A549 (cell line): Measurements from ENCODE around the gene PTPRD.

Source experiments
- BCL3 ChIP-seq: fragments of >200 bp; sonication (Bioruptor Twin); formaldehyde crosslinking; IDR thresholded peaks from 3 replicates; pipeline ENCODE4 v1.6.1; 2016
- CEBPB ChIP-seq, 2 experiments: fragments of >200 bp in 1 of 2; sonication (Bioruptor Twin) in 1 of 2; formaldehyde crosslinking in 1 of 2; IDR thresholded peaks; 2 replicates each; pipeline ENCODE4 v1.6.1; 2012 to 2016
- CHD2 ChIP-seq: fragments of 150-350 bp; IDR thresholded peaks from 2 replicates; pipeline ENCODE4 v1.6.1; 2014; ENCODE audit warnings: low read length; ENCODE audit not compliant: partially characterized antibody
- CTCF ChIP-seq: fragments of >200 bp; sonication (Bioruptor Twin); formaldehyde crosslinking; IDR thresholded peaks from 3 replicates; pipeline ENCODE4 v1.5.1; 2016
- HDAC2 ChIP-seq: fragments of 200-600 bp; sonication (generic); IDR thresholded peaks from 2 replicates; pipeline ENCODE4 v1.6.1; 2016
- HOXA7 ChIP-seq: fragments of 250-450 bp; sonication (Bioruptor Pico); IDR thresholded peaks from 2 replicates; pipeline ENCODE4 v1.5.0; 2020; ENCODE audit warnings: mild to moderate bottlenecking, moderate library complexity
- MYC ChIP-seq: IDR thresholded peaks from 2 replicates; pipeline ENCODE4 v1.6.1; 2012; ENCODE audit warnings: mild to moderate bottlenecking, inconsistent platforms, low read length, improper control_type of control experiment, borderline replicate concordance
- PHF8 ChIP-seq: fragments of 200-600 bp; sonication (generic); IDR thresholded peaks from 2 replicates; pipeline ENCODE4 v1.6.1; 2016; ENCODE audit warnings: low read depth, mild to moderate bottlenecking, antibody characterized with exemption, moderate library complexity, borderline replicate concordance
- POLR2A ChIP-seq: IDR thresholded peaks from 2 replicates; pipeline ENCODE4 v1.6.1; 2012; ENCODE audit warnings: mild to moderate bottlenecking, low read length
- REST ChIP-seq: fragments of 200-600 bp; sonication (generic); IDR thresholded peaks from 2 replicates; pipeline ENCODE4 v1.6.1; 2016; ENCODE audit warnings: antibody characterized with exemption, mild to moderate bottlenecking, moderate library complexity
- SMC3 ChIP-seq: fragments of >200 bp; sonication (Bioruptor Twin); formaldehyde crosslinking; IDR thresholded peaks from 3 replicates; pipeline ENCODE4 v1.6.1; 2018; ENCODE audit warnings: inconsistent platforms

DNA sequence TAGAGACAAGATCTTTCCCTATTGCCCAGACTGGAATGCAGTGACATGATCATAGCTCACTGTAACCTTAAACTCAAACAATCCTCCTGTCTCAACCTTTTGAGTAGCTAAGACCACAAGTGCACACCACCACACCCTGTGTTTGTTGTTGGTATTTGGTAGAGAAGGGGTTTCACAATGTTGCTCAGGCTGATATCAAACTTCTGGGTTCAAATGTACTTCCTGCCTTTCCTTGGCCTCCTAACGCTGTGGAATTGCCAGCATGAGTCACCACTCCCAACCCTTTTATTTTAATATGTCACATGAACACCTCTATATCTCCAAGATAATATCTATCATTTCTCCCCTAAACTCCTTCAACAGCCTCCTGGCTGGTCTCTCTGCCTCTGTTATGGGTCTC is 719.0 kb downstream of the PTPRD start:
- TF ChIP-seq CTCF (no peak), HDAC2 (no peak), POLR2A (no peak), REST (no peak), MYC (no peak), CHD2 (no peak), CEBPB (IDR thresholded peaks at IDR 0.05) (no peak), BCL3 (no peak), SMC3 (no peak), HOXA7 (CRISPR knock-in tag) (no peak), PHF8 (no peak)
